Ishikawa (cell line): ENCODE results near the gene YTHDF1.

Experiments used
- CEBPB ChIP-seq: IDR thresholded peaks from 2 replicates; pipeline ENCODE4 v1.6.1; 2012
- CREB1 ChIP-seq: IDR thresholded peaks from 2 replicates; pipeline ENCODE4 v1.6.1; 2012; ENCODE audit warnings: low read depth
- EGR1 ChIP-seq: IDR thresholded peaks from 2 replicates; pipeline ENCODE4 v1.6.1; 2012
- EP300 ChIP-seq: IDR thresholded peaks from 2 replicates; pipeline ENCODE4 v1.6.1; 2012; ENCODE audit warnings: borderline replicate concordance
- FOXM1 ChIP-seq: IDR thresholded peaks from 2 replicates; pipeline ENCODE4 v1.6.1; 2012; ENCODE audit warnings: low read depth, borderline replicate concordance
- NFIC ChIP-seq: IDR thresholded peaks from 2 replicates; pipeline ENCODE4 v1.6.1; 2012
- RAD21 ChIP-seq: IDR thresholded peaks from 2 replicates; pipeline ENCODE4 v1.6.1; 2012; ENCODE audit warnings: low read depth
- TAF1 ChIP-seq: IDR thresholded peaks from 2 replicates; pipeline ENCODE4 v1.6.1; 2012; ENCODE audit warnings: low read depth, mild to moderate bottlenecking
- TCF12 ChIP-seq: IDR thresholded peaks from 2 replicates; pipeline ENCODE4 v1.6.1; 2012; ENCODE audit warnings: low read depth
- TEAD4 ChIP-seq: IDR thresholded peaks from 2 replicates; pipeline ENCODE4 v1.6.1; 2012
- YY1 ChIP-seq: IDR thresholded peaks from 2 replicates; pipeline ENCODE4 v1.6.1; 2012; ENCODE audit warnings: low read depth
- ZBTB7A ChIP-seq: IDR thresholded peaks from 2 replicates; pipeline ENCODE4 v1.6.1; 2012; ENCODE audit warnings: low read depth
- TF ChIP-seq, protein P1 (sequence below): IDR thresholded peaks from 2 replicates; pipeline ENCODE4 v1.6.1; 2012
- TF ChIP-seq, protein P2 (sequence below): IDR thresholded peaks from 2 replicates; pipeline ENCODE4 v1.6.1; 2012
- TF ChIP-seq, protein P3 (sequence below): IDR thresholded peaks from 2 replicates; pipeline ENCODE4 v1.6.1; 2012; ENCODE audit warnings: low read depth, mild to moderate bottlenecking

The YTHDF1 gene

DNA sequence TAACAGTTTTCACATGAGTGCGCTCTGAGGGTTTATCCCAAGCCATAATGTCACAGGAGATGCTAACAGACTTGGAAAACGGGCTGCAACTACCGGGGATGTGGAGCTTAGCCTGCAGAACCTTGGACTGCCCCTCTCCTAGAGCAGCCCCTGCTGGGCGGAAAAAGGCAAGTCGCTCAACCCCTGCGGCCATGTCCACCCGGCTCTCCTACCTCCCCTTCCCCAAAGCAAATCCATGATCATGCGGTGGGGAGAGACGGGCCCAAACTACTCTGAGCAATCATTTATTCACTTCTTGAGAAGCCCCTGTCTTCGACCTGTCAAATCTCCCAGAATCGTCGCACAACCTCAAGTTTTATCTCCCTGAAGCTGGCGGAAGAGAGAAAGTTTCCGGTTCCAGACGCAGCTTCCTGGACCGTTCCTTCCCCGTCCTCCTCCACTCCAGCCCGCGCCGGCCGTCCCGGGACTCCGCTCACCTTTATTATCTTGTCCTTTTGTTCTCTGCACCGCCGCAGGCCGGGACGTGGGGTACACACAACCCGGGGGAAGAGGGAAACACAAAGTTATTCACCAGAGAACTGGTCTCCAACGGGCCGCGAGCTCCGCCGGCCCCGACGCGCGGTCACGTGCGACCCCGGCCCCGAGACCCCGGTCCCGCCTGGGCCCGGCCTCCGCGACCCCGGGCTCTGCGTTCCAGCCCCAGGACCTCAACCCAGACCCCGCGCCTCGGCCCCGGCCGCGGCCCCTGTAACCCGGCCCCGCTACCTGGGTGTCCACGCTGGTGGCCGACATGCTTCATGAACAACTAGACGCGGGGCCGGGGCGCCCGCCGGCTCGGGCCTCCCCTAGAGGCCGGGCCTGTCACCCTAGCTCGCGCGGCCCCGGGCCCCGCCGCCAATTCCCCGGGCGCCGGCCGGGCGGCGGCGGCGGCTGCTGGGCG, 560 bp downstream of the YTHDF1 start:
- TF ChIP-seq, protein P1, sequence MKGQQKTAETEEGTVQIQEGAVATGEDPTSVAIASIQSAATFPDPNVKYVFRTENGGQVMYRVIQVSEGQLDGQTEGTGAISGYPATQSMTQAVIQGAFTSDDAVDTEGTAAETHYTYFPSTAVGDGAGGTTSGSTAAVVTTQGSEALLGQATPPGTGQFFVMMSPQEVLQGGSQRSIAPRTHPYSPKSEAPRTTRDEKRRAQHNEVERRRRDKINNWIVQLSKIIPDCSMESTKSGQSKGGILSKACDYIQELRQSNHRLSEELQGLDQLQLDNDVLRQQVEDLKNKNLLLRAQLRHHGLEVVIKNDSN: peak; percentile 10; the same call in 1 of the 2 replicates
- TF ChIP-seq, protein P2, sequence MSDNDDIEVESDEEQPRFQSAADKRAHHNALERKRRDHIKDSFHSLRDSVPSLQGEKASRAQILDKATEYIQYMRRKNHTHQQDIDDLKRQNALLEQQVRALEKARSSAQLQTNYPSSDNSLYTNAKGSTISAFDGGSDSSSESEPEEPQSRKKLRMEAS: no peak
- TF ChIP-seq ZBTB7A: 0 out of 2 replicates have a peak, but pooled peaks have one; percentile 8

DNA sequence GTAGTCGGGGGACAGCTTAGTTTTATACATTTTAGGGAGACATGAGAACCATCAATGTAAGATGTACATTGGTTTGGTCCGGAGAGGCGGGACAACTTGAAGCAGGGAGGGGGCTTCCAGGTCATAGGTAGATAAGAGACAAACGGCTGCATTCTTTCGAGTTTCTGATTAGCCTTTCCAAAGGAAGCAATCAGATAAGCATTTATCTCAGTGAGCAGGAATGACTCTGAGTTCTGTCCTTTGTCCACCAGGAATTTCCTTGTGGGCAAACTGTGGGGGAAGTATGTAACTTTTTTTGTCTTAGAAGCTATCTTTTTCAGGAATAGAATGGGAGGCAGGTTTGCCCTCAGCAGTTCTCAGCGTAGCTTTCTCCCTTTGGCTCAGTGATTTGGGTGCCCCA, 1.4 kb downstream of the YTHDF1 start:
- TF ChIP-seq, protein P2: no peak

DNA sequence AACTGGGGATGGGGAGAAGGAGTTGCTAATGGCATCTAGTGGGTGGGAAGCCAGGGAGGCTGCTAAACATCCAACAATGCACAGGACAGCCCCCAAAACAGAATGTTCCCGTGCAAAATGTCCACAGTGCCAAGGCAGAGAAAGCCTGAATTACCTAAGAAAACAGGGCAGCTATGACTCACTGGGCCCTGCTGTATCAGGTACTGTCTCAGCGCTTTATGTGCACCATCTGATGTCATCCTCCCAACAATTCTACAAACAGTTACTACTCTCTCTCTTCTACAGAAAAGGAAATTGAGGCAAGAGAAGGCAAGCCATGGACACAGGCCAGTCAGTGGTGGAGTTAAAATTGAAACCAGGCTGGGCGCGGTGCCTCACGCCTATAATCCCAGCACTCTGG, 3.1 kb downstream of the YTHDF1 start:
- no peak for TF ChIP-seq CEBPB
- TF ChIP-seq ZBTB7A: no peak
- no peak for TF ChIP-seq TCF12
- TF ChIP-seq RAD21: no peak
- TF ChIP-seq TEAD4: no peak

DNA sequence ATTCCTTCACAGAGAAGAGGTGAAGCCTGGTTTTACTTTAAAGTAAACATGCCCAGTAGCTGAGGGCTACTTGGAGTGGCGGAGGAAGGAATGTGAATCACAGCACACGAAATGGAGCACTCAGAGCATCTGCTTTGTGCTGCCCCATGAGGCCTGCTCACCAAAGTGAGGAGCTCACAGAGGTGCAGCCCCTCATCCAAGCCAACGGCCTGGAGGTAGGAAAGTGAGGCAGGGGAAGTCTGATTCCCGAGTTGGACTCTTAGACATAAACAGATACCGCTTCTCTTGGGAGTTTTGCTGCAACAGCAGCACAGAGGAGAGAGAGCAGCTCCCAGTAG, 3.6 kb downstream of the YTHDF1 start:
- TF ChIP-seq ZBTB7A (no peak), CEBPB (no peak), TCF12 (no peak), TEAD4 (no peak)

DNA sequence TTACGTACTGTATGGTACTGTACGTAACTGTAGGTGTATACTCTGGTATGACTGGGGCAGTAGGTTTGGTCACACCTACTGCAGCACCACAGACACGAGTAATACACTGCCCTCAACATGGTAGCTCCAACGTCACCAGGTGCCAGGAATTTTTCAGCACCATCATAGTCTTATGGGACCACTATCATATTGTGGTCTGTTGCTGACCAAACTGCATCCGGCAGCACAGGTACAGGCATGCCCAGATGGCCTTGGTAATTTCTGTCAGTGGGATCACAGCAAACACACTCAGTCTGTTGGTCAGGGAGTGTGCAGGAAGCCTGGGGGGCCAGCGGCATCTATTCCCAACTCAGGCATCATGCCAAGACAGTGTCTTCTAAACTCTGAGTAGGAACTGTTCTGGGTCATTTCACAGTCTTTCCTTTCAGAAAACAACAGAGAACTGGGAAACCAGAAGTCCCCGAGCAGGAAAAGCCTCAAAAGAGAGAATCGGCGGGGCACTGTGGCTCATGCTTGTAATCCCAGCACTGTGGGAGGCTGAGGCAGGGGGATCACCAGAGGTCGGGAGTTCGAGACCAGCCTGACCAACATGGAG, 5.8 kb downstream of the YTHDF1 start:
- TF ChIP-seq FOXM1 (no peak), CEBPB (no peak), TEAD4 (no peak), RAD21 (no peak), TAF1 (no peak), ZBTB7A (no peak), NFIC (no peak), CREB1 (no peak), EP300 (no peak), TCF12 (no peak)
- TF ChIP-seq, protein P2: no peak
- TF ChIP-seq, protein P1: no peak
- TF ChIP-seq, protein P3, sequence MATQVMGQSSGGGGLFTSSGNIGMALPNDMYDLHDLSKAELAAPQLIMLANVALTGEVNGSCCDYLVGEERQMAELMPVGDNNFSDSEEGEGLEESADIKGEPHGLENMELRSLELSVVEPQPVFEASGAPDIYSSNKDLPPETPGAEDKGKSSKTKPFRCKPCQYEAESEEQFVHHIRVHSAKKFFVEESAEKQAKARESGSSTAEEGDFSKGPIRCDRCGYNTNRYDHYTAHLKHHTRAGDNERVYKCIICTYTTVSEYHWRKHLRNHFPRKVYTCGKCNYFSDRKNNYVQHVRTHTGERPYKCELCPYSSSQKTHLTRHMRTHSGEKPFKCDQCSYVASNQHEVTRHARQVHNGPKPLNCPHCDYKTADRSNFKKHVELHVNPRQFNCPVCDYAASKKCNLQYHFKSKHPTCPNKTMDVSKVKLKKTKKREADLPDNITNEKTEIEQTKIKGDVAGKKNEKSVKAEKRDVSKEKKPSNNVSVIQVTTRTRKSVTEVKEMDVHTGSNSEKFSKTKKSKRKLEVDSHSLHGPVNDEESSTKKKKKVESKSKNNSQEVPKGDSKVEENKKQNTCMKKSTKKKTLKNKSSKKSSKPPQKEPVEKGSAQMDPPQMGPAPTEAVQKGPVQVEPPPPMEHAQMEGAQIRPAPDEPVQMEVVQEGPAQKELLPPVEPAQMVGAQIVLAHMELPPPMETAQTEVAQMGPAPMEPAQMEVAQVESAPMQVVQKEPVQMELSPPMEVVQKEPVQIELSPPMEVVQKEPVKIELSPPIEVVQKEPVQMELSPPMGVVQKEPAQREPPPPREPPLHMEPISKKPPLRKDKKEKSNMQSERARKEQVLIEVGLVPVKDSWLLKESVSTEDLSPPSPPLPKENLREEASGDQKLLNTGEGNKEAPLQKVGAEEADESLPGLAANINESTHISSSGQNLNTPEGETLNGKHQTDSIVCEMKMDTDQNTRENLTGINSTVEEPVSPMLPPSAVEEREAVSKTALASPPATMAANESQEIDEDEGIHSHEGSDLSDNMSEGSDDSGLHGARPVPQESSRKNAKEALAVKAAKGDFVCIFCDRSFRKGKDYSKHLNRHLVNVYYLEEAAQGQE: no peak

DNA sequence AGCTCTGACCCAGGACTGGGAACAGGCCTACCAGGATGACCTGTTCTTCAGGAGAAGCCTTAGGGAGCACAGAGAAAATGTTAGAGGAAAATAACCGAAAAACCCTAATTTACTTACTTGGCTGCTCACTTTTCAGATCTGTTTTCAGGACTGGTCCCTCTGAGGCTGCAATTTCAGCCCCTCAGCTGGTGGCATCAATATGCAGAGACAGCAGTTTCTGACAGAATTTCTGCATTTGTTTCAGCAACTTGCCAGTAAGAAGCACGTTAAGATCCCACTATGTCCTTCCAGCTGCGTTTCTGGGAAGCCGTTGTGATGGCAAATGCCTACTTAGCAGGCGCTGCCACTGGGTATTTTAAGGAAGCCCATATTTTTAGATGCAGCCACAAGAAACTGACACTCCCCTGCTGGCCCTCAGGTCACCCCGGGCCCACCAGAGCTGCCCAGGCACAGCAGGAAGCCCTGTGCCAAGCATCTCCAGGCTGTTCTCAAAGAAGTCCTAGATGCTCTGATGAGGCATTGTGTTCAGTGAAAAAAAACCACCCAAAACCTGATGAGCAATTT, 7.5 kb downstream of the YTHDF1 start:
- TF ChIP-seq YY1: no peak

DNA sequence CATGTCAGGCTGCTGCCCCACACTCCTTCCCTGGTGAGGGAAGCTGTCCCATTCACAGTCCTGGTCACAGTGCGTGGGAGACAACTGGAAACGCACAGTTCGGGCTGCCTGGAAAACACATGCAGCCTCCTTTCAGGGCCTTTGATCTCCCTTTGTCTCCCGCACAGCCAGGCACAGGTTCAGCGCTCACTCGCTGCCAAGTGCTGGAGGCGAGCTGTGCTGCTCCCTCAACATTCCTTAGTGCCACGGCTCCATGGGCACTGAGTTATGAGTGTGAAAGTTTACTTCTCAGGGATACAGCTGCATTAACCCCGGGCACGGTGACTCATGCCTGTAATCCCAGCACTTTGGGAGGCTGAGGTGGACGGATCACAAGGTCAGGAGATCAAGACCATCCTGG, 9.1 kb downstream of the YTHDF1 start:
- TF ChIP-seq FOXM1 (no peak), RAD21 (no peak), TEAD4 (no peak), ZBTB7A (no peak), YY1 (no peak), NFIC (no peak), TAF1 (no peak), EP300 (no peak), EGR1 (no peak), CEBPB (no peak)
- TF ChIP-seq, protein P3: no peak
- TF ChIP-seq, protein P1: no peak
